Activated CD4-positive, alpha-beta T cell treated with anti-CD3 and anti-CD28 coated beads, Interleukin-2, amount 50 U/mL, for 24 hours (primary cell): ENCODE results near the gene CARD10.
"Not testable (repeated sequence)": the region's sequence is repeated elsewhere in the genome, so short reads cannot be mapped to it uniquely, and the experiment has no call there.

Source experiments
- DNase-seq, 2 donors: peaks; one replicate each; pipeline ENCODE4 v3.0.0-alpha.2; 2020; ENCODE audit warnings: low read depth in 1 of 2, low spot score in 1 of 2

The CARD10 gene

DNA sequence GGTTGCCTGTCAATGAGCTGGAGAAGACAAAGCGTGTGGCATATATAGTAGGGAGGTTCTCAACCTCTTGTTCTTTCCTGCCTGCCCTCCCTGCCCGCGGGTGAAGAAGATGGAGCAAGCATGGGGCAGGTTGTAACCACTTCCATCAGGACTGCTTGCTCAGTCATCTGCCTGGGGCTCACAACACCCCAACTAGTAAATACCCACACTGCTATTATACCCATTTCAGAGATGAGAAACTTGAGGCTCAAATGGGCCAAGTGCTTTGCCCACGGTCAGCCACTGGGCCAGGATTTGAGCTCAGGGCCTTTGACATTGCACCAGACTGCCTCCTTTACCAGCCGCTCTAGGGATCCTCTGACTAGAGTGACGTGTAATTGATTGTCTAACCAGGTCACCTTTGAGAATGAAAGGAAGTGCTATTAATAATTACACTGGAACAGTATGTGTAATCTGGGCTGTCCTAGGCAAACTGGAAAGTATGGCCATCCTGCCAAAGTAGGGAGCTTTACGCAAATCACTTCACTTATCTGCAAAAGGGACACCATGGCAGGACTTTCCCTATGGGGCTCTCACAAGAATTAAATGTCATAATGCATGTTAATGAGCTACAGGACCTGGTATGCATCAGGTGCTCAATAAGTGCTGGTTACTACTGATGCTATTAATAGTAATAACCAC, 38.2 kb upstream of the CARD10 start:
- DNase-seq: no peak

GRCh38 chr22:37556710-37557109, 37.5 kb upstream of the CARD10 start:
- DNase-seq: no peak

DNA sequence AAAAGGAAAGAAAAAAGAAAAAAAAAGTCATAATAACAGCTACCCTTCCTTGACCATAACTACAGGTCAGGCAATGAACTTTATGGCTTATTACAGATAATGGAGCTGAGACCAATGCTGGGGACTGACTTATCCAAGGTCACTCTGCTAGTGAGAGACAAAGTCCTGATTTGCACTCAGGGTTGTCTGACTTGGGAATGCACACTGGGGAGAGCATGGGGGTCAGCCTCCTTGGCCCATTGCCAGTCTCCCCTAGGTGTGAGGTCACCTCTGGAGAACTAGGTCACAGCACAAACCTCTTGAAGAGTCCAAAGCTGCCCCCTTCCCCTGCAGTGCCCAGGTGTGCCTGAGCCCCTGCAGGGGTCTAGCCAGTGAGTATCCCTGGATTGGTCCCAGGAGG, 35.8 kb upstream of the CARD10 start:
- no peak for DNase-seq

DNA sequence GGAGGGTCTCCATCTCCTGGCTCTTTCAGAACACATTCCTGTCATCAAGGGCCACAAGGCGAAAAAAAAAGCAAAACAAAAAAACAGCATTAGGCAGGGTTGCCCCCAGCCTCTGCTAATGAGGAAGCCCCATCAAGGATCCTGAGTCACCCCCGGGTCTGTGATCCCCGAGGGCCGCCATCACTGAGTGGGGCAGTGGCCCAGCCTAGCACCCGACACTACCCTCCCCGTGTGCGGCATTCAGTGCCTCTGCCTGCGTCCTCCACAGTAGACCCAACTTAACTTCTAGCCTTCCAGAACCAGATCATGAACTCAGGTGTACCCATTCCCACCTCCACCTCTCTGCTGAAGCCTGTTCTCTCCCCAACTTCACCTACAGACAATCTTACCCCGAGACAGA, 34.5 kb upstream of the CARD10 start:
- no peak for DNase-seq

DNA sequence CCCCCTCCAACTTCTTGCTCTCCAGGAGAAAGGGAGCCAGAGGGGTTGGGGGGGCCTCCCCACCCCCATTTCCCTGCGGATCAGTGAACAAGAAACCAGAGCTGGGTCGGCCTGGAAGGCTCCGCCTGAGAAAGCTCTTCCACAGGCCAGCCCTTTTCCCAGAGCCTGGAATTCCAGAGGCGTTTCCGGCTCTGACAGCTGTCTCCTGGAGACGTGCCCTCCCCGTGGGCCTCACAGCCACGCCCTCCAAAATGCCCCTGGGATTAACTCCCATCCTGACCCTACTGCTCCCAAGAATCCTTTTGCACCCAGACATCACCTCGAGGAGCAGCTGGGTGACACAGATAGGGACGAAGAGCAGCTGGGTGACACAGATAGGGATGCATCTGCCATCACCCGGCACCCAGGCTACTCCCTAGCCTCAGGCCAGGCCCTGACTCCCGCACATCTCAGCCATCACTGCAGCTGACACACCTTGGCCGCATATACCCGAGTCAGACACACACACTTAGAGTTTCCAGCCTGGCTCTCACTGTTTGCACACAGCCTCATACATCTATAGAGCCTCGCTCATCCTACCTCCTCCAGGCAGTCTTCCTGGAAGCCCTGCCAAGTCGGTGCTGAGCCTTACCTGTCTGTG, 33.4 kb upstream of the CARD10 start:
- no peak for DNase-seq

GRCh38 chr22:37551981-37552380, 32.8 kb upstream of the CARD10 start:
- DNase-seq: no peak

DNA sequence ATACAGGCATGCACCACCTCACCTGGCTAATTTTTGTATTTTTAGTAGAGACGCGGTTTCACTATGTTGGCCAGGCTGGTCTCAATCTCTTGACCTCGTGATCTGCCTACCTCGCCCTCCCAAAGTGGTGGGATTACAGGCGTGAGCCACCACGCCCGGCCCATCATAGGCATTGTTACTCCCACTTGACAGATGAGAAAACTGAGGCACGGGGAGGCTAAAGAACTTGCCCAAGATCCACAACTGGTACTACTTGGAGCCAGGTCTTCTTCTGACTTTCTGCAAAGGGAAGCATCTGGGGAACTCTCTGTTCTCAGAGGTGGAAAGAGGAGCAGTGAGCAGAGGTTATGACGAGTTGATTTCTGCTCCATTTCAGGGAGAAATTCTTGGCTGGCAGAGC, 31.7 kb upstream of the CARD10 start:
- not testable (repeated sequence) for DNase-seq

- DNase-seq: no peak
Measured at GRCh38 chr22:37549704-37550059, 30.5 kb upstream of the CARD10 start.

GRCh38 chr22:37547251-37547741, 28.1 kb upstream of the CARD10 start:
- no peak for DNase-seq

DNA sequence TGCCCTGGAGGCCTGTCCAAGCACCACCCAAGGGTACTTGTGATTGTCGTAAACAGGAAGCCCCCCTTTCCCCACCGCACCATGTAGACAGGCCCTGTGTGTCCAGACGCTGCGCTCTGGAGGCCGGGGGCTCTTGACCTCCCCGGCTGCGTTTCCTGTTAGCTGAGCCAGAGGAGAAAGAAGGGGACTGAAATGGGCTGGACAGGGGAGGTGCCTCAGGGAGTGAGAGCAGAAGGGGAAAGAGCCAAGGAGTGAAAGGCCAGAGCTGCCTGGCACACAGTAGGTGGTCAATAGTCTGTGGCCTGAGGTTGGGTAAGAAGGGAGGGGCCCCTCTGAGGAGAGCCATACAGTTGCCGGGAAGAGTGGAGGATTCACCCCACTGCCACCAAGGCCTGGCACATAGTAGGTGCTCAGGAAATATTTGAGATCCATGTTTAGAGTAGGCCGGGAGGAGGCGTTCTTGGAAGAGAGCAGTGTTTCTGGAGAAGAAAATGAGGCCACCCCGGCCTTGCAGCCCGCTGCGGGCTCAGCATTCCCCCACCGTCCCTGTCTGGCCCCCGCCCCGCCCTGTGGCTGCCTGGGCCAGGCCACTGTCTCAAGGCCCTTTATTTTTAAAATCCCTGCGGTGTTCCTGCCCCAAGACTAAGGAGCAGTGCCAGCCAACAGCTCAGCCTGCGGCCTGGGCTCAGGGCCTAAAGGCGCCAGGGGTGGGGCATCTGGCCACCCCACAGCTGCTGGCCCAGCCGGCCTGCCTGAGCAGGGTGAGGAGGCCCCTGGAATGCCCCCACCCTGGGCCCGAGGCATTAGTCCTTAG, 27.4 kb upstream of the CARD10 start:
- DNase-seq: no peak

DNA sequence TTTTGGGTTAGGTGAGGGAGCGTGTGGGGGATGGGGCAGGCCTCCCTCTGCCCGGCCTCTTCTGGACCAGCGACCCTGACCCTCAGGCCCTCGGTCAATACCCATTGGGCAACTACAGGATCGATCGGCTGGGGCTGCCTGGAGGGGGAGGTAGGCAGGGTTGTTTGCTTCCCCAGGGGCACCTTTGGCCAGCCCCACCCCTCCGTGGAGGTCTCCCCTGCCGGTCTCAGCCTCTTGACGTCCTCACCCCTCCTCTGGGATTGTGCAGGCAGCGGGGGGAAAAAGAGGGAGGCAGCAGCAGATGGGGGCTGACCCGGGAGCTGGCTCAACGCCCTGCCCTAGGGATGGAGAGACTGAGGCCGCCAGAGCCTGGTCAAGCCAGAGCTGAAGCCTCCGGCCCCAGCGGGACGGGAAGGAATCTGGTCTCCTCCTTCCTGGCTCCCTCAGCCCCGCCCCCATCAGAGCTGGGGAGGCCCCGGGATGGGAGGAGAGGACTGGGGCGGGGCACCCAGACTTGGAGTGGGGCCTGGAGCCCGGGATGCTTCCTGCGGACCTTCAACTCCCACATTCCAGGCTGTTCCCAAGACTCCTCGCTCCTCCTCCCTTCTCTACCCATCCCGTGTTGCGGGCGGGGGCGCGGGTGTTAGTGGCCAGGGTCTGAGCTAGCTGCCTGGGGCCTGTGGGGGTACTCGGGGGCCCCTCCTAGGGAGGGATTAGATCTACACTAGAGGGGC, 26.7 kb upstream of the CARD10 start:
- no peak for DNase-seq

DNA sequence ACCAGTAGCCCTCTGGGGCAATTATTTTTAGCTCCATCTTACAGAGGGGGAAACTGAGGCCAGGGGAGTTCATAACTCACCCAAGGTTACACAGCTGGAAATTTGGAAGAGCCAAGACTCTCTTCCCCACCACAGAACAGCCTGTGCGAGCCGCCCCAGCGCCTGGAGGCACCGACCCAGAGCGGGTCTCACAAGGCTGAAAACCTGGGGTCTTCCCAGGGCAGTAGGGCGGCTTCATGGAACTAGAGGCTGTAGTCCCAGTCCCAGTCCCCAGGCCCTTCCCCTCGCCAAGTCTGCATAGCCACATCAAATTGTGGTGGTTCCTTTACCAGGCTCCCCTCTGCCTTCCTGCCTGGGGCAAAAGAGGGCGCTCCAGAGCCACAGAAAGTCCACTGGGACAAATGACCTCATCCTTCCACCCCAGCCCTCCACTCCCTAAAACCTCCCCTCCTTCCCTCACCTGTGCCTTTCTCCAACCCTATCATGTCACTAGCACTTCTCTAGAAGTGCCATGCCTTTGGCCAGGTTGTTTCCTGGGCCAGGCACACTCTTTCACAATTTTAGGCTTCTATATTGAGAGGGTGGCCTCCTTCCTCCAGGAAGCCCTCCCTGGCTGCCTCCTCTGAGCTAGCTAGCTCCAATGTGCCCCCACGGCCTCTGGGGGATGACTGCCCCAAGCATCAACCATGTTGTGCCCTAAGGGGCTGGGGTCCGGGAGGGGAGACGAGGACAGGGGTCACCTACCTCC, 25.9 kb upstream of the CARD10 start:
- peak in 1 of 2 donors; percentile 27 for DNase-seq

- no peak for DNase-seq
Measured at GRCh38 chr22:37542959-37543358, 23.7 kb upstream of the CARD10 start.

- DNase-seq: not testable (repeated sequence)
Measured at GRCh38 chr22:37542416-37542815, 23.2 kb upstream of the CARD10 start.

- not testable (repeated sequence) for DNase-seq
Measured at GRCh38 chr22:37539790-37540189, 20.6 kb upstream of the CARD10 start.

DNA sequence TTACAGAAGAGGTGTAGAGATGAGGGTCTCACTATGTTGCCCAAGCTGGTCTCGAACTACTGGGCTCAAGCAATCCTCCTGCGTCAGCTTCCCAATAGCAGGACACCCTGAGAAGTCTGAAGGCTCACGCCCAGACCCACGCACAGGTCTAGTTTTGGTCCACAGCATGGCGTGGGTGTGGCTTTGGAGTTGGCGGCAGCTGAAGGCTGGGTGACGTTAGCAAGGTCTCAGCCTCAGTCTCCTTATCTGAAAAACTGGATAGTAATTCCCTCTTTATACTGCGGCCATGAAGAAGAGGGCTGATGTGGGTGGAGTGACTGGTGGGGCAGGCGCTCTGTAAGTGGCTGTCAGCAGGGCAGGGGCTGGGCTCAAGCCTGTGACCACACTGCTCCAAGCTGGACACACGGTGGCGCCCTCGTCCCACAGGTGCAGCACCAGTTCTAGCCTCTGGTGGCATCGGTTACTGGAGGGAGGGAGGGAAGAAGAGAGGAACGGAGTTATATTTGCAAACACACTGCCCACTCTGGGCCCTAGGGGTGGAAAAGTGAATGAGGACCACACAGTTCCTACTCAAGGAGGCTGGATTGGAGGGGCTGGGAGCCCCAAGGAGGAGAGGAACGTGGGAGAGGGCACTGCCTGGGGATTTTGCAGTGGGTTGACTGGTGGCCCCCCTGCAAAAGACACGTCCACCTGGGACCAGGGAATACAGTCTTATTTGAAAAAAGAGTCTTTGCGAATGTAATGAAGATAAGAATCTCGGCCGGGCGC, 19.6 kb upstream of the CARD10 start:
- DNase-seq: peak; percentile 83 to 87

- DNase-seq: no peak
Measured at GRCh38 chr22:37535159-37535558, 15.9 kb upstream of the CARD10 start.

- DNase-seq: no peak
Measured at GRCh38 chr22:37534445-37534844, 15.2 kb upstream of the CARD10 start.

- no peak for DNase-seq
Measured at GRCh38 chr22:37533995-37534394, 14.8 kb upstream of the CARD10 start.
